HG02840 (cell line): ENCODE results near the gene RHOT1.

Source experiments
- ATAC-seq: cut with Tn5 transposase; IDR thresholded peaks from one replicate; pipeline ENCODE4 v1.9.1; 2021; ENCODE audit warnings: mild to moderate bottlenecking, moderate library complexity, moderate number of reproducible peaks; ENCODE audit not compliant: unreplicated experiment, low FRiP score

RHOT1 gene

GRCh38 chr17:32266051-32266388, 123.7 kb downstream of the RHOT1 start:
- no peak for ATAC-seq

- ATAC-seq = no peak
Observed at GRCh38 chr17:32266389-32267301, 124.3 kb downstream of the RHOT1 start.

- ATAC-seq = no peak
Observed at GRCh38 chr17:32267690-32268205, 125.4 kb downstream of the RHOT1 start.

GRCh38 chr17:32268734-32269288, 126.5 kb downstream of the RHOT1 start:
- no peak for ATAC-seq

- ATAC-seq = no peak
Observed at GRCh38 chr17:32269377-32269776, 127.1 kb downstream of the RHOT1 start.

- ATAC-seq = no peak
Observed at GRCh38 chr17:32271844-32272243, 129.5 kb downstream of the RHOT1 start.

GRCh38 chr17:32274101-32274500, 131.8 kb downstream of the RHOT1 start:
- no peak for ATAC-seq

- no peak for ATAC-seq
Observed at GRCh38 chr17:32274643-32275042, 132.3 kb downstream of the RHOT1 start.
